Tibial artery (tissue), 4 donors: ENCODE results near the gene ZBTB16.

Source experiments
- DNase-seq, 2 donors: peaks; one replicate each; pipeline ENCODE4 v3.0.0-alpha.2; 2019
- H3K27ac ChIP-seq, 2 donors: fragments of 200-600 bp; sonication (generic) in 1 of 2; 1 replicate in 1 of 2; 2 replicates in 1 of 2; pipeline ENCODE4 v1.5.1; 2018 to 2019; ENCODE audit warnings: mild to moderate bottlenecking in 1 of 2
- H3K27me3 ChIP-seq, 2 donors: fragments of 200-600 bp; sonication (generic) in 1 of 2; one replicate each; pipeline versions ENCODE4 v1.5.1 to v1.6.0; 2016 to 2019
- H3K36me3 ChIP-seq, 3 donors: fragments of 200-600 bp; sonication (generic) in 2 of 3; one replicate each; pipeline ENCODE4 v1.5.1; 2016 to 2019; ENCODE audit warnings: mild to moderate bottlenecking in 2 of 3
- H3K4me1 ChIP-seq, 4 donors: fragments of 200-600 bp; sonication (generic) in 2 of 4; 1 replicate in 3 of 4; 2 replicates in 1 of 4; pipeline ENCODE4 v1.5.1; 2016 to 2019
- H3K4me3 ChIP-seq, 2 donors: fragments of 200-600 bp; sonication (generic) in 1 of 2; 1 replicate in 1 of 2; 2 replicates in 1 of 2; pipeline ENCODE4 v1.5.1; 2018 to 2019; ENCODE audit warnings: mild to moderate bottlenecking in 2 of 2
- H3K9me3 ChIP-seq, 3 donors: fragments of 200-600 bp; sonication (generic) in 1 of 3; one replicate each; pipeline ENCODE4 v1.5.1; 2016 to 2019
- CTCF ChIP-seq, 2 experiments: fragments of 200-600 bp in 1 of 2; fragments of 450-650 bp in 1 of 2; IDR thresholded peaks; one replicate each; pipeline ENCODE4 v1.5.1; 2017 to 2019; ENCODE audit warnings: antibody characterized with exemption in 2 of 2, mild to moderate bottlenecking in 1 of 2, moderate library complexity in 1 of 2
- intact Hi-C: fragments of 100-400 bp; cut with DNase I; formaldehyde crosslinking; loops from one replicate; pipeline ENCODE4 v1.15.0; 2023; ENCODE audit warnings: low total_unique reads

The ZBTB16 gene

GRCh38 chr11:114207096-114207495 is 147.6 kb downstream of the ZBTB16 start:
- DNase-seq: no peak
- Histone ChIP-seq H3K9me3 (no peaks in the 10 kb centered on the region), H3K4me1 (peaks cover 0 to 98% (median 53%) of the 10 kb centered on the region in 4 donors), H3K27ac (peak overlapping the region in 1 of 2 donors; percentile 39), H3K27me3 (no peaks in the 10 kb centered on the region), H3K36me3 (peaks cover 61 to 90% (median 86%) of the 10 kb centered on the region in 3 donors), H3K4me3 (no peak overlapping the region)
- intact Hi-C loops: loop anchor here (10.0 kb wide), 1 partner anchor 48 kb away; no protein-coding TSS in a partner anchor
- no peak for TF ChIP-seq CTCF (IDR thresholded peaks at IDR 0.05)

DNA sequence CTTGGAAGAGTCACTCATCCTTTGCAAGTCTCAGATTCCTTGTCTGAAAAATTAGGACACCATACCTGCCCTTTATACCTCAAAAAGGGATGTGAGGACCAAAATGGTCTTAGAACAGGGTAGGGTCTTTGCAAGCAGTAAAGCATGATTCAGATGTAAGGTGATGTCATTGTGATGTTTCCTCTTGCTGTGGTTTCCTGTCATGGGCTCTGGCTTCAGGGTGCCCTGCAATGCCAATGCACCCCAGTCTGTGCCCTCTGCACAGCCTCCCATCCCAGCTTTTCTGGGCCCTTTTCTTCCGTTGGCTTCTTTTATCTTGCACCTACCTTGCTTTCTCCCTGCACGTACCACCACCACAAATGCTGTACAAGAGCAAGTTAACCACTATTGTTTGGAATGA is 148.9 kb downstream of the ZBTB16 start:
- no peaks in the 10 kb centered on the region for H3K27me3 ChIP-seq
- no peak for TF ChIP-seq CTCF (IDR thresholded peaks at IDR 0.05)
- peaks cover 67 to 99% (median 92%) of the 10 kb centered on the region in 3 donors for H3K36me3 ChIP-seq
- peak overlapping the region in 1 of 2 donors; percentile 36 for H3K27ac ChIP-seq
- no peak for DNase-seq
- H3K4me3 ChIP-seq: no peak overlapping the region
- intact Hi-C loops: loop anchor here (10.0 kb wide), 1 partner anchor 46 kb away; no protein-coding TSS in a partner anchor
- H3K4me1 ChIP-seq: peaks cover 0 to 98% (median 52%) of the 10 kb centered on the region in 4 donors
- no peaks in the 10 kb centered on the region for H3K9me3 ChIP-seq

DNA sequence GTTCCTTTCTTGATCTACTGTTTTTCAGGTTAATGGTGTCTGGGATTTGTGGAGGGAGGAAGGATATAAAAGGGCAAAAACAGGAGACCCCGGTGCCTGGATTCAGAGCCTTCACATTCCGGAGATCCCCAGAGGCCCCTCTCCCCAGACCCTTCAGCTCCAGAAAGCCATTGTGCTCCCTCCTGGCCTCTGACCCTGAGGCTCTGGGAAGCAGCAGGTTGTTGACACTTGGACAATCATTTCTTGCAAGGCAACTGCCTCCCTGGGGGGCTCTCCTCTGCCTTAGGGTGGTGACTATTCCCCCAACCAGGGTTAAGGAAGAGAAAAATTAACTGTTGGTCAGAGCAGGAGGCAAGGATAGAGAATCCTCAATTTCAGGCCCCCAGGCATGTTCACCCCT is 149.8 kb downstream of the ZBTB16 start:
- Histone ChIP-seq H3K4me1 (peaks cover 0 to 98% (median 54%) of the 10 kb centered on the region in 4 donors), H3K9me3 (no peaks in the 10 kb centered on the region), H3K36me3 (peaks cover 64 to 99% (median 91%) of the 10 kb centered on the region in 3 donors), H3K27me3 (no peaks in the 10 kb centered on the region), H3K27ac (peak overlapping the region in 1 of 2 donors; percentile 36), H3K4me3 (no peak overlapping the region)
- no peak for TF ChIP-seq CTCF (IDR thresholded peaks at IDR 0.05)
- DNase-seq: no peak
- intact Hi-C loops: loop anchor here (10.0 kb wide), 1 partner anchor 45 kb away; no protein-coding TSS in a partner anchor

- no peaks in the 10 kb centered on the region for H3K9me3 ChIP-seq
- intact Hi-C loops: loop anchor here (10.0 kb wide), 1 partner anchor 45 kb away; no protein-coding TSS in a partner anchor
- peak overlapping the region in 1 of 2 donors; percentile 36 for H3K27ac ChIP-seq
- H3K27me3 ChIP-seq: no peaks in the 10 kb centered on the region
- H3K36me3 ChIP-seq: peaks cover 63 to 95% (median 85%) of the 10 kb centered on the region in 3 donors
- DNase-seq: no peak
- no peak for TF ChIP-seq CTCF (IDR thresholded peaks at IDR 0.05)
- H3K4me3 ChIP-seq: no peak overlapping the region
- H3K4me1 ChIP-seq: peaks cover 0 to 98% (median 57%) of the 10 kb centered on the region in 4 donors
Measured at GRCh38 chr11:114209904-114210303, 150.4 kb downstream of the ZBTB16 start.

DNA sequence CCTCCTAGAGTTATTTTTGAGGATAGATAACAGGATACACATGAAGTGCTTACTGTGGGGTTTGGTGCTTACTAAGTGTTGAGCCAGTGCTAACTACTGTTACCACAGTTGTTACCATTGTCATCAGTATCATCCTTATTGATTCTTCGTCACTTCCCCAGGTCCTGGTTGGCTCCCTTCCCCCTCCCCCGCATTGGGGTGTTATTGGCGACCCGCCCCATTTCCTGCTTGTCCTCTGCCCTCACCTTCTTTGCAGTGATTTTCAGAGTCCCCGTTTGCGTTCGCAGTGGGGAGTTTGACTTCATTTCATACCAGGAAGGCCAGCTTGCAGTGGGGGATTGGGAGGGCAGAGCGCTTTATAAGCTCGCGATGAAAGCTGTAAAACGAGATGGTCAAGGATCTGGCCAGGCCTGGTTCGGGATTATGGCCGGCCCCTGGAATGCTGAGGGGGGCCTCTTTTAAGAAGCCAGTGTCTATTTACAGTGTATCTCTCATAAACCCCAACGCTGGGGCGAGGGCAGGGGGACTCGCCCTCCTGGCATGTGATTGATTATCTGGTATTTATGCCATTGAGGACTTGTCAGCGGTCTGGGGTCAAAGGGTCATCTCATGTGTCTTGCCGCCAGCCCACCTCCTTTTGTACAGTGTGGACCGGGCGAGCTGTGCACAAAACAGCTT is 152.1 kb downstream of the ZBTB16 start:
- DNase-seq: no peak
- Histone ChIP-seq H3K27me3 (no peaks in the 10 kb centered on the region), H3K4me1 (peaks cover 0 to 100% (median 65%) of the 10 kb centered on the region in 4 donors), H3K4me3 (no peak overlapping the region), H3K36me3 (peaks cover 67 to 94% (median 85%) of the 10 kb centered on the region in 3 donors), H3K27ac (peak overlapping the region in 1 of 2 donors; percentile 2), H3K9me3 (no peaks in the 10 kb centered on the region)
- intact Hi-C loops: no loop called here
- TF ChIP-seq CTCF (IDR thresholded peaks at IDR 0.05): no peak
